ENCODE results near the gene ZBED4.

The ZBED4 gene

GRCh38 chr22:49879871-49880270 lies 26.2 kb downstream of the ZBED4 start:
- no peak for DNase-seq

- DNase-seq, result no peak
Measured at GRCh38 chr22:49880281-49880680, 26.6 kb downstream of the ZBED4 start.

- DNase-seq, result no peak
Measured at GRCh38 chr22:49881856-49882255, 28.2 kb downstream of the ZBED4 start.

GRCh38 chr22:49882519-49883293 lies 29.1 kb downstream of the ZBED4 start:
- DNase-seq, result no peak

- no peak for DNase-seq
Measured at GRCh38 chr22:49883294-49883640, 29.6 kb downstream of the ZBED4 start.

- no peak for DNase-seq
Measured at GRCh38 chr22:49884075-49884474, 30.4 kb downstream of the ZBED4 start.

GRCh38 chr22:49884503-49885260 lies 31.0 kb downstream of the ZBED4 start:
- no peak for DNase-seq

- no peak for DNase-seq
Measured at GRCh38 chr22:49885281-49885680, 31.6 kb downstream of the ZBED4 start.

GRCh38 chr22:49885881-49886280 lies 32.2 kb downstream of the ZBED4 start:
- DNase-seq, result no peak

- no peak for DNase-seq
Measured at GRCh38 chr22:49886346-49887063, 32.9 kb downstream of the ZBED4 start.

GRCh38 chr22:49887064-49887451 lies 33.4 kb downstream of the ZBED4 start:
- no peak for DNase-seq

- no peak for DNase-seq
Measured at GRCh38 chr22:49887702-49888101, 34.1 kb downstream of the ZBED4 start.

GRCh38 chr22:49889071-49889470 lies 35.4 kb downstream of the ZBED4 start:
- DNase-seq, result no peak

- DNase-seq, result no peak
Measured at GRCh38 chr22:49892226-49892899, 38.7 kb downstream of the ZBED4 start.

GRCh38 chr22:49893025-49893424 lies 39.4 kb downstream of the ZBED4 start:
- no peak for DNase-seq

- no peak for DNase-seq
Measured at GRCh38 chr22:49894322-49895054, 40.8 kb downstream of the ZBED4 start.

GRCh38 chr22:49896201-49896600 lies 42.6 kb downstream of the ZBED4 start:
- DNase-seq, result no peak

GRCh38 chr22:49897015-49897684 lies 43.5 kb downstream of the ZBED4 start:
- DNase-seq, result no peak

- DNase-seq, result no peak
Measured at GRCh38 chr22:49899530-49899929, 45.9 kb downstream of the ZBED4 start.

- DNase-seq, result no peak
Measured at GRCh38 chr22:49900441-49901230, 47.0 kb downstream of the ZBED4 start.

- DNase-seq, result no peak
Measured at GRCh38 chr22:49901457-49901856, 47.8 kb downstream of the ZBED4 start.
